Measurements from ENCODE around the gene CADPS. TPM values are rescaled to one million over a fixed set of nuclear protein-coding genes. Genes with fewer than 3 reads are reported as not detected.

CADPS gene
- total RNA-seq: 10 to 100 TPM in 6 of 9 donors, 1 to 10 TPM in 3; 3.6 to 37.8 (median 13.1) TPM
- 10 to 100 TPM in 1 of 2 donors, 1 to 10 TPM in 1; 4.2 to 12.9 TPM for polyA plus RNA-seq
- long read RNA-seq, donor 1, full-length matches to known transcripts: 3 of 20 reads
- long read RNA-seq, donor 1, partial matches to known transcripts: 12 of 20 reads
- long read RNA-seq, donor 1, other reads (novel, unspliced or antisense): 5 of 20 reads
- long read RNA-seq, donor 2, partial matches to known transcripts: 1 of 2 reads
- long read RNA-seq, donor 2, other reads (novel, unspliced or antisense): 1 of 2 reads
- long read RNA-seq, donor 3, full-length matches to known transcripts: 2 of 13 reads
- long read RNA-seq, donor 3, partial matches to known transcripts: 6 of 13 reads
- long read RNA-seq, donor 3, other reads (novel, unspliced or antisense): 5 of 13 reads

DNA sequence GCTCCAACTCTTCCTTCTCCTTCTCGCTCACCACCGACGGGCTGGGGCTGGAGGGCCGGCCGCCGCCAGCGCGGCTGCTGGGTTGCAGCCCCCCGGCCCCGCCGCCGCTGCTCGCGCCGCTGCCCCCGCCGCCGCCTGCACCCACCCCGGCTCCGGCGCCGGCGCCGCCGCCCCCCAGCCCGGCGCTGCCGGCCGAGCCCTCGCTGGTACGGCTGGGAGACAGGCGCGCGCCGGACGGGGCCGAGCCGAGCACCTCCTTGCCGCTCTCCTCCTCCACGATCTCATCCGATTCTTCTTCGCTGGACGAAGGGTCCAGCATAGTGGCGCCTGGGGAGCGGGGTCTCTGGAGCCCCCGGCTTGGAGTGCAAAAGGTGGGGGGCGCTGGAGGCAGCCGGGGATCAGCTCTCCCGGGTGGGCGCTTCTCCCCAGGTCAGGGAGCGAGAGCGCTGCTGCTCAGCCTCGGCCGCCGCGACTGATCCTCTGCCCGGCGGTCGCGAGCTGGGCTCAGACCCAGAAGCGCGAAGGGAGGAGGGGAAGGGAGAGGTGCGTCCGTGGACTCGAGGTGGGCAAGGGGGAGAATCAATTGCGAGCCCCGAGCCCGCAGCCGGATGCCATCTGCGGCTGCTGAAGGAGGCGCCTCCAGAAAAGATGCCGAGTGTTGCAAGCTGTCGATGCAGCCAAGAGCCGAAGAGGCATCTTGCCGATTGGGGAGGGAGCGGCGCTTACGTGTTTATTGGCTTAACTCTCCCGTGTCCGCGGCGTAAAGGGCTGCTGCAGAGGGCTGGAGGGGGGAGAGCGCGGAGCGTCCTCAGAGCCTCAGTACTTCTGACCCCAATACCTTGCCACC, at the start of gene CADPS:
CADPS (minus strand) TSS at position 706 of the 847 bp plus-strand sequence; CDS start at position 319, 387 bp downstream.
- TF ChIP-seq, protein P1, sequence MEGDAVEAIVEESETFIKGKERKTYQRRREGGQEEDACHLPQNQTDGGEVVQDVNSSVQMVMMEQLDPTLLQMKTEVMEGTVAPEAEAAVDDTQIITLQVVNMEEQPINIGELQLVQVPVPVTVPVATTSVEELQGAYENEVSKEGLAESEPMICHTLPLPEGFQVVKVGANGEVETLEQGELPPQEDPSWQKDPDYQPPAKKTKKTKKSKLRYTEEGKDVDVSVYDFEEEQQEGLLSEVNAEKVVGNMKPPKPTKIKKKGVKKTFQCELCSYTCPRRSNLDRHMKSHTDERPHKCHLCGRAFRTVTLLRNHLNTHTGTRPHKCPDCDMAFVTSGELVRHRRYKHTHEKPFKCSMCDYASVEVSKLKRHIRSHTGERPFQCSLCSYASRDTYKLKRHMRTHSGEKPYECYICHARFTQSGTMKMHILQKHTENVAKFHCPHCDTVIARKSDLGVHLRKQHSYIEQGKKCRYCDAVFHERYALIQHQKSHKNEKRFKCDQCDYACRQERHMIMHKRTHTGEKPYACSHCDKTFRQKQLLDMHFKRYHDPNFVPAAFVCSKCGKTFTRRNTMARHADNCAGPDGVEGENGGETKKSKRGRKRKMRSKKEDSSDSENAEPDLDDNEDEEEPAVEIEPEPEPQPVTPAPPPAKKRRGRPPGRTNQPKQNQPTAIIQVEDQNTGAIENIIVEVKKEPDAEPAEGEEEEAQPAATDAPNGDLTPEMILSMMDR (IDR thresholded peaks at IDR 0.05): no peak
- no peak for TF ChIP-seq POLR2A (IDR thresholded peaks at IDR 0.05)
- DNase-seq (peak; percentile 14 to 59 (median 34)), ATAC-seq (peak in 1 of 4 donors; percentile 35)
- H3K27me3 ChIP-seq: peaks cover 0 to 46% (median 18%) of the 10 kb centered on the region in 9 donors
- H3K27ac ChIP-seq: peak within 1 kb of the TSS; percentile 73 to 99 (median 90)
- 1 to 2% (median 1%) methylated on average over 63 to 85 of the region's 85 CpGs for WGBS, 4 donors
- peaks cover 0 to 23% (median 0%) of the 10 kb centered on the region in 12 donors for H3K4me1 ChIP-seq
- intact Hi-C loops (cut with DNase I): loop anchor here in 6 of 10 donors (2.0 to 10.0 kb wide), 5 partner anchors 208 to 320 kb away; no protein-coding TSS in a partner anchor
- H3K4me3 ChIP-seq: peak within 1 kb of the TSS; percentile 43 to 75 (median 62)
- H3K9me3 ChIP-seq: peaks cover 0 to 4% (median 0%) of the 10 kb centered on the region in 12 donors
- H3K36me3 ChIP-seq: no peaks in the 10 kb centered on the region

DNA sequence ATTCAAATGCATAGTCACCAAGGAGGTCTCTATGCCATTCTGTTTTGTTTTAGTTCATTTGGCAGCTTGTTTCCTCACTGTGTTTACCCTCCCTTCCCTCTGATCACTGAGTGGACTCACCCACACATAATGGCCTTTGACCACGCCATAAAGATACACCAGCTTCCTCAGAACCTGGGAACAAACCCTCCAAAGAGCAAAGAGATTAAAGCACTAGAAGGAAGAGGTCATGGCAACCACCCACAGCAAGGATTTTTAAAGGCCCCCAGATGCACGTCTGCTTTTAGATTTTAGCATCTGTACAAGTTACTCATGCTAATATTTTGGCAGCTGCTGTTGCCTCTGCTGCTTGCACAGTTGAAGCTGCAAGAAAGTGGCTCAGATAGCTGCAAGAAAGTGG, 47.9 kb upstream of the CADPS start:
- no peaks in the 10 kb centered on the region for H3K27me3 ChIP-seq
- intact Hi-C loops (cut with DNase I): loop anchor here in 1 of 10 donors (10.0 kb wide), 1 partner anchor 258 kb away; no protein-coding TSS in a partner anchor
- no peak overlapping the region for H3K4me3 ChIP-seq
- no peak overlapping the region for H3K27ac ChIP-seq
- 39 to 62% (median 54%) methylated on average over 2 of the region's 2 CpGs for WGBS, 4 donors
- H3K4me1 ChIP-seq: no peaks in the 10 kb centered on the region
- H3K9me3 ChIP-seq: no peaks in the 10 kb centered on the region
- DNase-seq (no peak), ATAC-seq (no peak)
- TF ChIP-seq POLR2A (IDR thresholded peaks at IDR 0.05): no peak
- TF ChIP-seq, protein P1 (IDR thresholded peaks at IDR 0.05): no peak
- H3K36me3 ChIP-seq: no peaks in the 10 kb centered on the region

DNA sequence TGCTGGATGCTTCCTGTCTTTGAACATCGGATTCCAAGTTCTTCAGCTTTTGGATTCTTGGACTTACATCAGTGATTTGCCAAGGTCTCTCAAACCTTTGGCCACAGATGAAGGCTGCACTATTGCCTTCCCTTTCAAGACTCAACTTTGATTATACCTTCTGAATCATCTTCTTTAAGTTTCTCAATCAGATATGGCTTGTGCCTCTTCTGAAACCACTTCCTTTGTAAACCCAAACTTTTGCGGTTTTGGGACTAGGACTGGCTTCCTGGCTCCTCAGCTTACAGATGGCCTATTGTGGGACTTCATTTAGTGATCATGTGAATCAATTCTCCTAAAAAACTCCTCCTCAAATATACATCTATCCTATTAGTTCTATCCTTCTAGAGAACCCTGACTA, 47.1 kb upstream of the CADPS start:
- Histone ChIP-seq H3K36me3 (no peaks in the 10 kb centered on the region), H3K27me3 (no peaks in the 10 kb centered on the region), H3K4me3 (no peak overlapping the region), H3K4me1 (no peaks in the 10 kb centered on the region), H3K9me3 (no peaks in the 10 kb centered on the region), H3K27ac (no peak overlapping the region)
- TF ChIP-seq, protein P1 (IDR thresholded peaks at IDR 0.05): no peak
- no peak for TF ChIP-seq POLR2A (IDR thresholded peaks at IDR 0.05)
- intact Hi-C loops (cut with DNase I): loop anchor here in 1 of 10 donors (10.0 kb wide), 1 partner anchor 258 kb away; no protein-coding TSS in a partner anchor
- 55 to 89% (median 68%) methylated on average over 2 of the region's 2 CpGs for WGBS, 4 donors
- no peak for DNase-seq
- ATAC-seq: no peak

DNA sequence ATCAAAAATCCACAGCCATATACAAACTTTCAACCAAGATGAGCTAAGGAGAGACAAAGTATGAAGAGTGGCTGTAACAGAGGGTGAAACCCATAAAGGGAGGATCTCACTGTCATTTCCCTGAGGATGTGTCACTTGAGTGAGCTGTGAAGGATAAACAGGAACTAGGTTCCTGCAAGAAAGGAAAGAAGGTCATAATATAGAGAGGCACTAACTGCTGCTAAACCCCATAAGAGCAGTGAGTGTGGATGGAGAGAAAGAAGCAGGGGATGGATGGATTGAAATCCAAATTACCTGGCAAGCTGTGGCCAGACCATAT, 45.2 kb upstream of the CADPS start:
- no peak overlapping the region for H3K27ac ChIP-seq
- H3K4me1 ChIP-seq: no peaks in the 10 kb centered on the region
- intact Hi-C loops (cut with DNase I): loop anchor here in 1 of 10 donors (10.0 kb wide), 1 partner anchor 256 kb away; no protein-coding TSS in a partner anchor

More for the DNA sequence above, 45.2 kb upstream of the CADPS start:
- no peaks in the 10 kb centered on the region for H3K36me3 ChIP-seq
- TF ChIP-seq POLR2A (IDR thresholded peaks at IDR 0.05): no peak
- TF ChIP-seq, protein P1 (IDR thresholded peaks at IDR 0.05): no peak
- no peak for DNase-seq
- no peak overlapping the region for H3K4me3 ChIP-seq
- H3K27me3 ChIP-seq: no peaks in the 10 kb centered on the region
- peaks cover 0 to 3% (median 0%) of the 10 kb centered on the region in 12 donors for H3K9me3 ChIP-seq
- ATAC-seq: no peak
